ENCODE results near the gene WDR83. TPM values are rescaled to one million over a fixed set of nuclear protein-coding genes. Genes with fewer than 3 reads are reported as not detected.
A peak's percentile ranks its signal among the peaks of the same experiment; 100 is the strongest.

The WDR83 gene
- total and polyA plus RNA-seq, 2 of the 8 experiments (the other 6 are each of a cell fraction or from before 2014, with no cell fraction given), result 12.6 to 15.3 TPM

DNA sequence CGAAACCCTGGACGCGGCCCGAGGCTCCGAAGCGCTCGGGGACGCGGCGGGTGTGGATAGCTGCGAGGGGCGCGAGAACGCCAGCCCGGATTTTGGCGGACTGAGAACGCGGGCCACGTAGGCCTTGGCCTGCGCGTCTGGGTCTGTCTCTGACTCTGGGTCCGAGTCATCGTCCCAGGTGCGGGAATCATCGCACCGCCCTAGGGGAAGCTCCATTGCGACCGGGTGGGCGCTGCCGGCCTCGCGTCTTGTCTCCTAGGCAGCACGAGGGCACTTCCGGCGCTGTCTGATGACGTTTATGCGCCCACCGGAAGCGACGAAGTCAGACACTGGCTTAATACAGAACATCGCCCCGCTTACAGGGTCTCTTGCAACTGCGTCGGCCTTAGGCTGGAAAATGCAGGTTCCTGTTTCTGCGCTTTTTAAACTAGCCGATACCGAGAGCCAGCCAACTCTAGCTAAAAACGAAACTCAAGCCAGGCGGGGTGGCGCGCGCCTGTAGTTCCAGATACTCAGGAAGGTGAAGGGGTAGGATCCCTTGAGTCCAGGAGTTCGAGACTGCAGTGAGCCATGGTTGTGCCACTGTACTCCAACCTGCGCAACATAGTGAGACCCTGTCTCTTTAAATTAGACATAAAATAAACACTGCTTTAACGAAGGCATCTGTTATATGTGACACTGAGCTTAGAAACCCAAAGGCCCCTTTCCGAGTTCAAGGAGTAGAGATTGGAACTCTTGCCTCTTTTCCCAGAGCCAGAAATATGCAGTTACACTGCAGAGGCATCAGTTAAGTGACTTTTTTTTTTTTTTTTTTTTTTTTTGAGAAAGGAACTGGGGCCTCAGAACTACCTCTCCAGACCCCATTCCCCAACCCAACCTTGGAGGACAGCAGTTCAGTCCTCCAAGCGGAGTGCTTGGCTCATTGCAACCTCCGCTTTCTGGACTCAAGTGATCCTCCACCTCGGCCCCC is 30.0 kb downstream of the WDR83 start, which contains the start of gene FBXW9 (continued):
- TF ChIP-seq, protein P1, sequence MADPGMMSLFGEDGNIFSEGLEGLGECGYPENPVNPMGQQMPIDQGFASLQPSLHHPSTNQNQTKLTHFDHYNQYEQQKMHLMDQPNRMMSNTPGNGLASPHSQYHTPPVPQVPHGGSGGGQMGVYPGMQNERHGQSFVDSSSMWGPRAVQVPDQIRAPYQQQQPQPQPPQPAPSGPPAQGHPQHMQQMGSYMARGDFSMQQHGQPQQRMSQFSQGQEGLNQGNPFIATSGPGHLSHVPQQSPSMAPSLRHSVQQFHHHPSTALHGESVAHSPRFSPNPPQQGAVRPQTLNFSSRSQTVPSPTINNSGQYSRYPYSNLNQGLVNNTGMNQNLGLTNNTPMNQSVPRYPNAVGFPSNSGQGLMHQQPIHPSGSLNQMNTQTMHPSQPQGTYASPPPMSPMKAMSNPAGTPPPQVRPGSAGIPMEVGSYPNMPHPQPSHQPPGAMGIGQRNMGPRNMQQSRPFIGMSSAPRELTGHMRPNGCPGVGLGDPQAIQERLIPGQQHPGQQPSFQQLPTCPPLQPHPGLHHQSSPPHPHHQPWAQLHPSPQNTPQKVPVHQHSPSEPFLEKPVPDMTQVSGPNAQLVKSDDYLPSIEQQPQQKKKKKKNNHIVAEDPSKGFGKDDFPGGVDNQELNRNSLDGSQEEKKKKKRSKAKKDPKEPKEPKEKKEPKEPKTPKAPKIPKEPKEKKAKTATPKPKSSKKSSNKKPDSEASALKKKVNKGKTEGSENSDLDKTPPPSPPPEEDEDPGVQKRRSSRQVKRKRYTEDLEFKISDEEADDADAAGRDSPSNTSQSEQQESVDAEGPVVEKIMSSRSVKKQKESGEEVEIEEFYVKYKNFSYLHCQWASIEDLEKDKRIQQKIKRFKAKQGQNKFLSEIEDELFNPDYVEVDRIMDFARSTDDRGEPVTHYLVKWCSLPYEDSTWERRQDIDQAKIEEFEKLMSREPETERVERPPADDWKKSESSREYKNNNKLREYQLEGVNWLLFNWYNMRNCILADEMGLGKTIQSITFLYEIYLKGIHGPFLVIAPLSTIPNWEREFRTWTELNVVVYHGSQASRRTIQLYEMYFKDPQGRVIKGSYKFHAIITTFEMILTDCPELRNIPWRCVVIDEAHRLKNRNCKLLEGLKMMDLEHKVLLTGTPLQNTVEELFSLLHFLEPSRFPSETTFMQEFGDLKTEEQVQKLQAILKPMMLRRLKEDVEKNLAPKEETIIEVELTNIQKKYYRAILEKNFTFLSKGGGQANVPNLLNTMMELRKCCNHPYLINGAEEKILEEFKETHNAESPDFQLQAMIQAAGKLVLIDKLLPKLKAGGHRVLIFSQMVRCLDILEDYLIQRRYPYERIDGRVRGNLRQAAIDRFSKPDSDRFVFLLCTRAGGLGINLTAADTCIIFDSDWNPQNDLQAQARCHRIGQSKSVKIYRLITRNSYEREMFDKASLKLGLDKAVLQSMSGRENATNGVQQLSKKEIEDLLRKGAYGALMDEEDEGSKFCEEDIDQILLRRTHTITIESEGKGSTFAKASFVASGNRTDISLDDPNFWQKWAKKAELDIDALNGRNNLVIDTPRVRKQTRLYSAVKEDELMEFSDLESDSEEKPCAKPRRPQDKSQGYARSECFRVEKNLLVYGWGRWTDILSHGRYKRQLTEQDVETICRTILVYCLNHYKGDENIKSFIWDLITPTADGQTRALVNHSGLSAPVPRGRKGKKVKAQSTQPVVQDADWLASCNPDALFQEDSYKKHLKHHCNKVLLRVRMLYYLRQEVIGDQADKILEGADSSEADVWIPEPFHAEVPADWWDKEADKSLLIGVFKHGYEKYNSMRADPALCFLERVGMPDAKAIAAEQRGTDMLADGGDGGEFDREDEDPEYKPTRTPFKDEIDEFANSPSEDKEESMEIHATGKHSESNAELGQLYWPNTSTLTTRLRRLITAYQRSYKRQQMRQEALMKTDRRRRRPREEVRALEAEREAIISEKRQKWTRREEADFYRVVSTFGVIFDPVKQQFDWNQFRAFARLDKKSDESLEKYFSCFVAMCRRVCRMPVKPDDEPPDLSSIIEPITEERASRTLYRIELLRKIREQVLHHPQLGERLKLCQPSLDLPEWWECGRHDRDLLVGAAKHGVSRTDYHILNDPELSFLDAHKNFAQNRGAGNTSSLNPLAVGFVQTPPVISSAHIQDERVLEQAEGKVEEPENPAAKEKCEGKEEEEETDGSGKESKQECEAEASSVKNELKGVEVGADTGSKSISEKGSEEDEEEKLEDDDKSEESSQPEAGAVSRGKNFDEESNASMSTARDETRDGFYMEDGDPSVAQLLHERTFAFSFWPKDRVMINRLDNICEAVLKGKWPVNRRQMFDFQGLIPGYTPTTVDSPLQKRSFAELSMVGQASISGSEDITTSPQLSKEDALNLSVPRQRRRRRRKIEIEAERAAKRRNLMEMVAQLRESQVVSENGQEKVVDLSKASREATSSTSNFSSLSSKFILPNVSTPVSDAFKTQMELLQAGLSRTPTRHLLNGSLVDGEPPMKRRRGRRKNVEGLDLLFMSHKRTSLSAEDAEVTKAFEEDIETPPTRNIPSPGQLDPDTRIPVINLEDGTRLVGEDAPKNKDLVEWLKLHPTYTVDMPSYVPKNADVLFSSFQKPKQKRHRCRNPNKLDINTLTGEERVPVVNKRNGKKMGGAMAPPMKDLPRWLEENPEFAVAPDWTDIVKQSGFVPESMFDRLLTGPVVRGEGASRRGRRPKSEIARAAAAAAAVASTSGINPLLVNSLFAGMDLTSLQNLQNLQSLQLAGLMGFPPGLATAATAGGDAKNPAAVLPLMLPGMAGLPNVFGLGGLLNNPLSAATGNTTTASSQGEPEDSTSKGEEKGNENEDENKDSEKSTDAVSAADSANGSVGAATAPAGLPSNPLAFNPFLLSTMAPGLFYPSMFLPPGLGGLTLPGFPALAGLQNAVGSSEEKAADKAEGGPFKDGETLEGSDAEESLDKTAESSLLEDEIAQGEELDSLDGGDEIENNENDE (IDR thresholded peaks at IDR 0.05; ENCODE audit: insufficient replicate concordance, low read length), result no peak
- TF ChIP-seq SAP30 (IDR thresholded peaks at IDR 0.05; ENCODE audit: insufficient read depth, insufficient replicate concordance, low read length), result peak; percentile 99
- TF ChIP-seq ZNF274 (IDR thresholded peaks at IDR 0.05; ENCODE audit: borderline replicate concordance, extremely low read depth, low read length), result no peak
- no peak for TF ChIP-seq POU5F1 (IDR thresholded peaks at IDR 0.05; ENCODE audit: low read depth, low read length)
- TF ChIP-seq RNF2 (IDR thresholded peaks at IDR 0.05; ENCODE audit: borderline replicate concordance, low read depth, low read length, missing control alignments, poor library complexity, severe bottlenecking), result no peak
- TF ChIP-seq TEAD4 (IDR thresholded peaks at IDR 0.05; ENCODE audit: low read depth, low read length), result no peak
- TF ChIP-seq JUND (IDR thresholded peaks at IDR 0.05; ENCODE audit: low read length), result no peak

Measured in H1 (cell line).